Midbrain (tissue), 1 donor: ENCODE data around the gene BBS9.

ENCODE experiments used
- DNase-seq: peaks from one replicate; lab custom pipeline; 2025; lab: John Stamatoyannopoulos, UW

The BBS9 gene

DNA sequence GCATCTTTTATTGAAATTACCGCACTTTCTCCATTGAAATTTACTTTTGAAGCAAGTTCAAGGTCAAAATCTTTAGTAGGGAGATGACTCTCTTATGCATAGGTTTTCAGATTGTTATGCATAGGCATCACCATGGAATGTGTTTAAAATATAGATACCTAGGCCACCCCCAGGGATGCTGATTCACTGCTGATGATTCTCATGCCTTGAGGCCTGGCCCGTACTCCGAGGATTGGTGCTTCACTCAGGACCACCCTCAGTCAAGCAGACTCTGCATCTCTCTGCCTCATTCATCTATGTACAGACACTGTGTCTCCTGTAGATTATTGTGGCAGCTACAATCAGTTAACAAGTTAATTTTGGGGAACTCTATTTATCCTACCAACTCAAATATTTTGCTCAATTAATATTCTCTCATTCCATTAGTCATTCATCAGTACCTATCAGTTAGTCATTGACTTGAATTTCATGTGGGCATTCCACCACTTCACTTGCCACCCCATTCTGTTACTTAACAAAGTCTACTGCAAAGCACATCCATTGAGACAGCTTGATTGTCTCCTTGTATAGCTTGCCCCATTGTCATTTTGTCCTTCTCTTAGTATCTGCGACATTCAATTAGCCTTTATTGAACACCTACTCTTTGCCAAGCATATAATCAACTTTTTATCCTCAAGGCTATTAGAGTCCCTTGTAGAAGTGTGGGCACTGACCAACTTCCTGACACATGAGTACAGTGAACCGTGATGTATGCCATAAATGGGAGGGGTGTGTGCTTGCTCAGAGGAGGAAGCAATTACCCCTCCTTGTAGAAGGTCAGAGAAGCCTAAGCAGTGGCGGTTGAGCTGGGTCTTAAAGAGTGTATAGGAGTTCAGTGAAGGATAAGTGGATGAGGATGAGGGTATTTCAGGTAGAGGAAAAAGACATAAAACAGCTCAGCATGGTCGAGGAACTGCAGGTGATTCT is 520.4 kb downstream of the BBS9 start:
- no peak for DNase-seq

DNA sequence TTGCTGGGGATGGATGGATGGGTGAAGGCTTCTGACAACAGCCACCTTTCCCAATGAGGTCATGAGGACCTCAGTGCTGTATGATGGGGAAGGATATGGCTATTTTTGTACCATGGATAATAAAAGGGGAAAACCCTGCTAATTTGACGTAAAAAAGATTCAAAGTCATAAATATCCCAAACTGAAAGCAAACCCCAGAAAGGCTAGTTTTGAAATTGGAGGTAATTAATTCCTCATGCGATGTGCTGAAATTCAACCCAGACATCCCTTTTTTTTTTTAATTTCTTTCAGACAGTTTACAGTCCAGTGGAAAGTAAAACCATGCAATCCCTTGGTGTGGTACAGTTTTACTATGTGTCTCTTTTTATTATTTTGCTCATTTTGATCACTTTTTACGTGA is 521.5 kb downstream of the BBS9 start:
- DNase-seq: no peak

DNA sequence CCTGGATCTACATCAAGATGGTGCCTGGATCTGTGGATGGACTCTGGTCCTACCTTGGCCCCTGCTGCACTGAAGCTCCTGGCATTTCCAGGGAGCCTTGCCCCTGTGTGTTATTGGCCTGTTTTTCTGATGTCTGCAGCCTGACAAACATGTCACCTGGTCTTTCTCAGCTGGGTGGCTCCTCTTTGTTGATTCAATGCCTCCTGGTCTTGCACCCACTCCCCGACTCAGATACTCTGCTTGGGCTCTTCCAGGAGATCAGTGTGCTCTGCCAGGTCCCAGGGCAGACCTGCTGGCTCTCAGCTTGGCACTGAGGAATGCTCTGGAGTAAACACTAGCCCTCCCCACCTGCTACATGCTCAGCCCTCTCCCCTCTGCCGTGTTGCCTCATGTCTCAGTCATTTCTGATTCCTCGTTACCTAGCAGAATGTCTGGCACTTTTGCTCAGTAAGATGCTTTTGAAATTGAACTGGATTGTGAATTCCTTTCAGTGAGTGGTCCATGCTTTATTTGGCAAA is 522.7 kb downstream of the BBS9 start:
- no peak for DNase-seq

DNA sequence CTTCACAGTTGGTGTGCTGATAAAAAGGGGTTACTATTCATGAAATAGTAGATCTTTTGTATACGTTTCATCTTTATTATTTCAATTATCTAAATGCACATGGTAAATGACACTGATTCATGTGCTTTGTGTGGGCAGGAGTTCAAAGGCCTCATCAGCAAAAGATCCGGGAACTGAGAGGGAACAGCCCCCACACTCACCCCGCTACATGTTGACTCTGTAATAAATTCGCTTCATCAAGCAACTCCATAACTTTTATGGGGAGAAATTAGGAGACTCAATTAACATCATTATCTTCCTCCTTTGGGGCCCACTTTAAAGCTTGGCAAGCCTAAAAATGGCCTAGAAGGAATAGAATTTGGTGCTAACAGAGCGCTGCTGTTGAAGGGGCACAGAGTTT is 525.3 kb downstream of the BBS9 start:
- no peak for DNase-seq
